GM12878 (cell line): Measurements from ENCODE around the gene ANKRD13B. TPM values are rescaled to one million over a fixed set of nuclear protein-coding genes. Genes with fewer than 3 reads are reported as not detected.

Experiments used
- ATAC-seq: fragments of 200-7000 bp; cut with Tn5 transposase; 3 replicates; pipeline ENCODE4 v1.9.1; 2020; ENCODE audit warnings: mild to moderate bottlenecking, moderate library complexity
- BruUV-seq: library from RNA; stranded (reverse); fragments of 400-500 nt; replicated peaks from 2 replicates; lab custom pipeline; 2021; lab: Mats Ljungman, UMichigan
- CTCF ChIA-PET: fragments of 300-600 bp; sonication (Branson Sonifier 250); formaldehyde crosslinking; extraction: SDS; loops from one replicate; lab custom pipeline; 2021; ENCODE audit warnings: inconsistent platforms; lab: Yijun Ruan, JAX
- POLR2A ChIA-PET: fragments of 350-600 bp; formaldehyde crosslinking; extraction: SDS; loops from one replicate; lab custom pipeline; 2021; ENCODE audit warnings: inconsistent platforms; lab: Charles Lee
- RAD21 ChIA-PET: fragments of 300-600 bp; sonication (Branson Sonifier 250); formaldehyde crosslinking; loops from one replicate; lab custom pipeline; 2023; ENCODE audit warnings: antibody characterized with exemption; ENCODE audit not compliant: unreplicated experiment; lab: Charles Lee
- SMC1A ChIA-PET: fragments of 300-600 bp; sonication (Branson Sonifier 250); formaldehyde crosslinking; loops from one replicate; lab custom pipeline; 2023; ENCODE audit not compliant: unreplicated experiment, uncharacterized antibody; lab: Charles Lee
- DNase-seq: peaks from one replicate; pipeline ENCODE4 v3.0.0-alpha.2; 2011; ENCODE audit warnings: low read depth, low spot score
- FAIRE-seq: peaks from 3 replicates; lab custom pipeline; 2011; peaks lifted over from hg19 to GRCh38; lab: Jason Lieb, UNC
- H2AFZ ChIP-seq: 2 replicates; pipeline ENCODE4 v1.6.0; 2011; ENCODE audit warnings: low read depth, low read length, control low read depth; ENCODE audit not compliant: control insufficient read depth
- H3K27ac ChIP-seq: 2 replicates; pipeline ENCODE4 v1.5.1; 2011; ENCODE audit warnings: control low read depth; ENCODE audit not compliant: control insufficient read depth, insufficient read depth
- H3K27me3 ChIP-seq, 2 experiments: replicated peaks in 1 of 2; 2 replicates each; pipeline versions ENCODE4 v1.6.0 to v1.6.1; 2011; ENCODE audit warnings: low read length in 1 of 2; ENCODE audit not compliant: control insufficient read depth in 2 of 2, insufficient read depth in 2 of 2
- H3K36me3 ChIP-seq, 2 experiments: 2 replicates each; pipeline ENCODE4 v1.5.1; 2011; ENCODE audit warnings: low read length in 1 of 2; ENCODE audit not compliant: control insufficient read depth in 2 of 2, insufficient read depth in 2 of 2
- H3K4me1 ChIP-seq: 2 replicates; pipeline ENCODE4 v1.6.1; 2011; ENCODE audit warnings: mild to moderate bottlenecking, low read length, moderate library complexity, mixed read lengths; ENCODE audit not compliant: control insufficient read depth, insufficient read depth
- H3K4me2 ChIP-seq: 2 replicates; pipeline ENCODE4 v1.6.0; 2011; ENCODE audit warnings: control low read depth; ENCODE audit not compliant: control insufficient read depth, insufficient read depth
- H3K4me3 ChIP-seq: fragments of 200-600 bp; sonication (generic); 2 replicates; pipeline ENCODE4 v1.5.1; 2016
- H3K79me2 ChIP-seq: 2 replicates; pipeline ENCODE4 v1.6.0; 2011; ENCODE audit warnings: low read length; ENCODE audit not compliant: control insufficient read depth, insufficient read depth
- H3K9ac ChIP-seq: 2 replicates; pipeline ENCODE4 v1.8.0; 2011; ENCODE audit warnings: low read length, control low read depth, mixed read lengths; ENCODE audit not compliant: control insufficient read depth, insufficient read depth
- H3K9me3 ChIP-seq: replicated peaks from 3 replicates; pipeline ENCODE4 v1.5.1; 2011; ENCODE audit warnings: mild to moderate bottlenecking, low read length; ENCODE audit not compliant: control insufficient read depth, insufficient read depth
- H4K20me1 ChIP-seq: 2 replicates; pipeline ENCODE4 v1.6.0; 2011; ENCODE audit not compliant: control insufficient read depth, insufficient read depth
- BACH1 ChIP-seq: fragments of 450-650 bp; IDR thresholded peaks from 2 replicates; pipeline ENCODE4 v1.6.1; 2017; ENCODE audit warnings: mild to moderate bottlenecking, borderline replicate concordance
- BHLHE40 ChIP-seq, 2 experiments: fragments of 450-650 bp in 1 of 2; IDR thresholded peaks; 2 replicates each; pipeline ENCODE4 v1.6.1; 2011 to 2017; ENCODE audit warnings: low read depth in 2 of 2, borderline replicate concordance in 1 of 2, improper control_type of control experiment in 1 of 2, low read length in 1 of 2, mild to moderate bottlenecking in 1 of 2
- CHD4 ChIP-seq: fragments of 200-600 bp; sonication (generic); IDR thresholded peaks from 2 replicates; pipeline ENCODE4 v1.6.1; 2016; ENCODE audit warnings: mild to moderate bottlenecking
- NR2C1 ChIP-seq: fragments of 450-650 bp; IDR thresholded peaks from 2 replicates; pipeline ENCODE4 v1.6.1; 2017; ENCODE audit warnings: antibody characterized with exemption, mild to moderate bottlenecking, moderate library complexity
- PAX5 ChIP-seq: IDR thresholded peaks from 2 replicates; pipeline ENCODE4 v1.6.1; 2011; ENCODE audit warnings: low read depth, low read length, borderline replicate concordance
- SIN3A ChIP-seq: IDR thresholded peaks from 2 replicates; pipeline ENCODE4 v1.6.1; 2012; ENCODE audit warnings: low read depth, low read length, improper control_type of control experiment
- SMC3 ChIP-seq: IDR thresholded peaks from 2 replicates; pipeline ENCODE4 v1.6.1; 2011; ENCODE audit warnings: low read length, improper control_type of control experiment, borderline replicate concordance
- TBL1XR1 ChIP-seq: IDR thresholded peaks from 2 replicates; pipeline ENCODE4 v1.6.1; 2012; ENCODE audit warnings: low read depth, low read length, improper control_type of control experiment
- YY1 ChIP-seq: IDR thresholded peaks from 2 replicates; pipeline ENCODE4 v1.6.1; 2011; ENCODE audit warnings: low read depth, mild to moderate bottlenecking, low read length
- ZSCAN29 ChIP-seq: fragments of 450-650 bp; IDR thresholded peaks from 2 replicates; pipeline ENCODE4 v1.6.1; 2017; ENCODE audit warnings: mild to moderate bottlenecking, moderate library complexity
- WGBS: methylation state at CpG from one replicate; pipeline ENCODE4 v1.1.6; 2016; ENCODE audit warnings: low lambda C conversion rate; ENCODE audit not compliant: insufficient replicate concordance, insufficient coverage; ENCODE audit errors: missing lambda C conversion rate; 5-methylcytosine and 5-hydroxymethylcytosine counted together
- in situ Hi-C: fragments of 300-500 bp; cut with MboI; formaldehyde crosslinking; loops from 9 replicates; pipeline ENCODE4 v1.14.3; 2018; ENCODE audit warnings: mixed read lengths
- intact Hi-C: fragments of 100-400 bp; cut with micrococcal nuclease; formaldehyde crosslinking; loops from one replicate; pipeline ENCODE4 v1.14.2; 2022; ENCODE audit not compliant: unreplicated experiment
- polyA plus RNA-seq, 11 experiments: library from polyadenylated mRNA; depleted of rRNA in 4 of 11; unstranded in 6 of 11; stranded (reverse) in 5 of 11; fragments of >200 nt; fragmentation: Nextera tagmentation in 4 of 11; fragmentation: Illumina TruSeq in 1 of 11; extraction: Ambion mirVana in 4 of 11; extraction: Trizol in 1 of 11; gene quantifications; 1 replicate in 1 of 11; 2 replicates in 10 of 11; pipeline versions ENCODE4 v1.2.1 to v1.2.3, GENCODE V29; 2011 to 2016; ENCODE audit warnings: inconsistent platforms in 2 of 11, missing spikeins in 2 of 11, low read depth in 1 of 11
- total RNA-seq, 4 experiments: library from RNA; depleted of rRNA in 3 of 4; stranded (reverse); fragments of >200 nt in 3 of 4; fragmentation: Illumina TruSeq in 1 of 4; extraction: Trizol in 1 of 4; gene quantifications; 2 replicates each; pipeline versions ENCODE4 v1.2.1 to v1.2.3, GENCODE V29; 2013 to 2021
- TF ChIP-seq, protein P1 (sequence below): fragments of 450-650 bp; IDR thresholded peaks from 2 replicates; pipeline ENCODE4 v1.6.1; 2017; ENCODE audit warnings: low read depth, mild to moderate bottlenecking, moderate library complexity
- TF ChIP-seq, protein P2 (sequence below): fragments of 450-650 bp; conservative IDR thresholded peaks from 2 replicates; pipeline ENCODE4 v1.6.1; 2017; ENCODE audit warnings: mild to moderate bottlenecking, moderate library complexity
- TF ChIP-seq, protein P3 (sequence below): IDR thresholded peaks from 2 replicates; pipeline ENCODE4 v1.6.1; 2011; ENCODE audit warnings: borderline replicate concordance, low read depth, mild to moderate bottlenecking, moderate library complexity, low read length; ENCODE audit not compliant: insufficient read depth, poor library complexity, severe bottlenecking
- TF ChIP-seq, protein P4 (sequence below): IDR thresholded peaks from 2 replicates; pipeline ENCODE4 v1.6.1; 2012; ENCODE audit warnings: low read length, inconsistent platforms
- TF ChIP-seq, protein P5 (sequence below): IDR thresholded peaks from 2 replicates; pipeline ENCODE4 v1.6.1; 2011; ENCODE audit warnings: low read depth, mild to moderate bottlenecking, low read length, moderate library complexity, borderline replicate concordance; ENCODE audit errors: extremely low read depth

Gene ANKRD13B
- total and polyA plus RNA-seq, 10 of the 15 experiments (the other 5 are each of a cell fraction or from before 2014, with no cell fraction given) = 0.18 to 15.0 (median 2.8) TPM

DNA sequence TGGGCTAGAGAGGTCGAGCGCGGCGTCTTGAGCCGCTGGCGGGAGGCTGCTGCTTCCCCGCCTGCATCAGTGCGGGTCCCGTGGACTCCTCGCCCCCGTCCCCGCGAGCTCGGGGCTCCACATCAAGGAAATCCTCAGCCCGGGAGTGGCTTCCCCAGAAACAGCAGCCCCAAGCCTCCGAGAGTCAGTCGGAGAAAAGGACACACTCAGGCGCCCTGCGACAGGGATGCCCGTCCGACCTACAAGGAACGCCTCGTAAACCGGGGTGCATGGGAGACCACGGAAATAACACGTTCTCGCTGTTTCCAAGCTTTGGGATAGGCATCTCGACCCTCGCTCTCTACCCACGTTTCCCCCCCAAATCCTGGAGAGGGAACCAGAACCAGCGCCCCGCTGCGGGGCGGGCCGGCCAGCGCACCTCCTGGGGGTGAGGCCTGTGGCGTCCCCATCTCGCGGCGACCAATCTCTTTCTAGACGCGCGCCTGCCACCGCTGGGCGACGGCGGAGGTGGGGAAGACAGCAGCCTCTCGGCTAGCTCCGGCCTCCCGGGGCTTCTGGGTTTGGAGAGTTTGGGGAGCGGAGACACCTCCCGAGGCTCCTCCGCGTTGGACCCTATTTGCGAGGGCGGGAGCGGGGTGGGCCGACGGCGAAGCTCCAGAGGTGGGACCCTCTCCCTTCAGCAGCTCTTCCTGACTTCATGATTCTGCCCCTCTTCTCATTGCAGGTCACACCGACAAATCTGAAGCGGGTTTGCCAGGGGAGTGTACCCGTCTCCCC is 25.2 kb upstream of the ANKRD13B start:
- RAD21 ChIA-PET = interaction anchor here (0.6 to 3.9 kb wide), 6 partner anchors 13 to 419 kb away, joined by 3 to 20 read pairs (median 4); no protein-coding TSS in a partner anchor
- H3K4me3 ChIP-seq = peak overlapping the region; percentile 96
- CTCF ChIA-PET = interaction anchor here (0.6 to 2.1 kb wide), 8 partner anchors 9 to 204 kb away, joined by 3 to 9 read pairs (median 4); partner anchors contain the start of gene ANKRD13B
- in situ Hi-C loops (no loop called here), intact Hi-C loops (no loop called here)
- peak; percentile 78 for ATAC-seq
- H3K36me3 ChIP-seq = peaks cover 0 to 2% of the 10 kb centered on the region in 2 experiments; a peak in 2 of 4 replicates
- H3K79me2 ChIP-seq = peaks cover 7% of the 10 kb centered on the region; the same call in 1 of the 2 replicates
- POLR2A ChIA-PET = interaction anchor here (0.7 to 1.4 kb wide), 4 partner anchors 9 to 395 kb away, joined by 3 to 6 read pairs (median 4); no protein-coding TSS in a partner anchor
- FAIRE-seq = peak; percentile 86
- H3K27me3 ChIP-seq = no peaks in the 10 kb centered on the region
- TSS peak; percentile 90 for BruUV-seq
- H3K27ac ChIP-seq = peak overlapping the region; percentile 81
- H3K9me3 ChIP-seq = no peaks in the 10 kb centered on the region
- DNase-seq = no peak
- H2AFZ ChIP-seq = peak overlapping the region; percentile 97
- H3K9ac ChIP-seq = peak overlapping the region; percentile 76
- peaks cover 3% of the 10 kb centered on the region; the same call in 1 of the 2 replicates for H3K4me1 ChIP-seq
- 1% methylated on average over 56 of the region's 63 CpGs for WGBS
- H3K4me2 ChIP-seq = peak overlapping the region; percentile 97
- SMC1A ChIA-PET = interaction anchor here (0.6 to 1.4 kb wide), 2 partner anchors 14 to 50 kb away, joined by 3 read pairs; no protein-coding TSS in a partner anchor
- H4K20me1 ChIP-seq = no peaks in the 10 kb centered on the region
- TF ChIP-seq NR2C1 (no peak), CHD4 (no peak), TBL1XR1 (no peak), ZSCAN29 (no peak), BACH1 (no peak), SIN3A (peak; percentile 72; the same call in 1 of the 2 replicates), PAX5 (no peak), BHLHE40 (IDR thresholded peaks at IDR 0.05; ENCODE audit: borderline replicate concordance in 1 of 2, low read depth in 2 of 2, low read length in 1 of 2) (no peak), YY1 (no peak; the same call in 1 of the 2 replicates), SMC3 (no peak)
- TF ChIP-seq, protein P1, sequence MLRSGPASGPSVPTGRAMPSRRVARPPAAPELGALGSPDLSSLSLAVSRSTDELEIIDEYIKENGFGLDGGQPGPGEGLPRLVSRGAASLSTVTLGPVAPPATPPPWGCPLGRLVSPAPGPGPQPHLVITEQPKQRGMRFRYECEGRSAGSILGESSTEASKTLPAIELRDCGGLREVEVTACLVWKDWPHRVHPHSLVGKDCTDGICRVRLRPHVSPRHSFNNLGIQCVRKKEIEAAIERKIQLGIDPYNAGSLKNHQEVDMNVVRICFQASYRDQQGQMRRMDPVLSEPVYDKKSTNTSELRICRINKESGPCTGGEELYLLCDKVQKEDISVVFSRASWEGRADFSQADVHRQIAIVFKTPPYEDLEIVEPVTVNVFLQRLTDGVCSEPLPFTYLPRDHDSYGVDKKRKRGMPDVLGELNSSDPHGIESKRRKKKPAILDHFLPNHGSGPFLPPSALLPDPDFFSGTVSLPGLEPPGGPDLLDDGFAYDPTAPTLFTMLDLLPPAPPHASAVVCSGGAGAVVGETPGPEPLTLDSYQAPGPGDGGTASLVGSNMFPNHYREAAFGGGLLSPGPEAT = no peak
- TF ChIP-seq, protein P2, sequence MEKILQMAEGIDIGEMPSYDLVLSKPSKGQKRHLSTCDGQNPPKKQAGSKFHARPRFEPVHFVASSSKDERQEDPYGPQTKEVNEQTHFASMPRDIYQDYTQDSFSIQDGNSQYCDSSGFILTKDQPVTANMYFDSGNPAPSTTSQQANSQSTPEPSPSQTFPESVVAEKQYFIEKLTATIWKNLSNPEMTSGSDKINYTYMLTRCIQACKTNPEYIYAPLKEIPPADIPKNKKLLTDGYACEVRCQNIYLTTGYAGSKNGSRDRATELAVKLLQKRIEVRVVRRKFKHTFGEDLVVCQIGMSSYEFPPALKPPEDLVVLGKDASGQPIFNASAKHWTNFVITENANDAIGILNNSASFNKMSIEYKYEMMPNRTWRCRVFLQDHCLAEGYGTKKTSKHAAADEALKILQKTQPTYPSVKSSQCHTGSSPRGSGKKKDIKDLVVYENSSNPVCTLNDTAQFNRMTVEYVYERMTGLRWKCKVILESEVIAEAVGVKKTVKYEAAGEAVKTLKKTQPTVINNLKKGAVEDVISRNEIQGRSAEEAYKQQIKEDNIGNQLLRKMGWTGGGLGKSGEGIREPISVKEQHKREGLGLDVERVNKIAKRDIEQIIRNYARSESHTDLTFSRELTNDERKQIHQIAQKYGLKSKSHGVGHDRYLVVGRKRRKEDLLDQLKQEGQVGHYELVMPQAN = peak; percentile 22; the same call in 1 of the 2 replicates
- TF ChIP-seq, protein P3, sequence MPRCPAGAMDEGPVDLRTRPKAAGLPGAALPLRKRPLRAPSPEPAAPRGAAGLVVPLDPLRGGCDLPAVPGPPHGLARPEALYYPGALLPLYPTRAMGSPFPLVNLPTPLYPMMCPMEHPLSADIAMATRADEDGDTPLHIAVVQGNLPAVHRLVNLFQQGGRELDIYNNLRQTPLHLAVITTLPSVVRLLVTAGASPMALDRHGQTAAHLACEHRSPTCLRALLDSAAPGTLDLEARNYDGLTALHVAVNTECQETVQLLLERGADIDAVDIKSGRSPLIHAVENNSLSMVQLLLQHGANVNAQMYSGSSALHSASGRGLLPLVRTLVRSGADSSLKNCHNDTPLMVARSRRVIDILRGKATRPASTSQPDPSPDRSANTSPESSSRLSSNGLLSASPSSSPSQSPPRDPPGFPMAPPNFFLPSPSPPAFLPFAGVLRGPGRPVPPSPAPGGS = no peak
- TF ChIP-seq, protein P4, sequence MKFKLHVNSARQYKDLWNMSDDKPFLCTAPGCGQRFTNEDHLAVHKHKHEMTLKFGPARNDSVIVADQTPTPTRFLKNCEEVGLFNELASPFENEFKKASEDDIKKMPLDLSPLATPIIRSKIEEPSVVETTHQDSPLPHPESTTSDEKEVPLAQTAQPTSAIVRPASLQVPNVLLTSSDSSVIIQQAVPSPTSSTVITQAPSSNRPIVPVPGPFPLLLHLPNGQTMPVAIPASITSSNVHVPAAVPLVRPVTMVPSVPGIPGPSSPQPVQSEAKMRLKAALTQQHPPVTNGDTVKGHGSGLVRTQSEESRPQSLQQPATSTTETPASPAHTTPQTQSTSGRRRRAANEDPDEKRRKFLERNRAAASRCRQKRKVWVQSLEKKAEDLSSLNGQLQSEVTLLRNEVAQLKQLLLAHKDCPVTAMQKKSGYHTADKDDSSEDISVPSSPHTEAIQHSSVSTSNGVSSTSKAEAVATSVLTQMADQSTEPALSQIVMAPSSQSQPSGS = no peak
- TF ChIP-seq, protein P5, sequence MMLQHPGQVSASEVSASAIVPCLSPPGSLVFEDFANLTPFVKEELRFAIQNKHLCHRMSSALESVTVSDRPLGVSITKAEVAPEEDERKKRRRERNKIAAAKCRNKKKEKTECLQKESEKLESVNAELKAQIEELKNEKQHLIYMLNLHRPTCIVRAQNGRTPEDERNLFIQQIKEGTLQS = no peak
